GM04504 (cell line): ENCODE data around the gene EHMT1.
"Not testable (repeated sequence)": the region's sequence is repeated elsewhere in the genome, so short reads cannot be mapped to it uniquely, and the experiment has no call there.

Experiments
- DNase-seq: peaks from one replicate; pipeline ENCODE4 v3.0.0-alpha.2; 2012; ENCODE audit warnings: low read depth

The EHMT1 gene

GRCh38 chr9:137694962-137695875 is 76.4 kb downstream of the EHMT1 start:
- DNase-seq, result no peak

- DNase-seq, result no peak
Measured at GRCh38 chr9:137696136-137696925, 77.5 kb downstream of the EHMT1 start.

- DNase-seq, result no peak
Measured at GRCh38 chr9:137697193-137697592, 78.4 kb downstream of the EHMT1 start.

- DNase-seq, result no peak
Measured at GRCh38 chr9:137697832-137698231, 79.0 kb downstream of the EHMT1 start.

GRCh38 chr9:137700911-137701310 is 82.1 kb downstream of the EHMT1 start:
- no peak for DNase-seq

GRCh38 chr9:137702615-137703379 is 84.0 kb downstream of the EHMT1 start:
- no peak for DNase-seq

GRCh38 chr9:137703842-137704508 is 85.2 kb downstream of the EHMT1 start:
- DNase-seq, result no peak

GRCh38 chr9:137705443-137705863 is 86.6 kb downstream of the EHMT1 start:
- DNase-seq, result no peak

- no peak for DNase-seq
Measured at GRCh38 chr9:137705906-137706305, 87.1 kb downstream of the EHMT1 start.

GRCh38 chr9:137707361-137707760 is 88.6 kb downstream of the EHMT1 start:
- DNase-seq, result no peak

GRCh38 chr9:137708590-137709284 is 89.9 kb downstream of the EHMT1 start:
- DNase-seq, result no peak

- DNase-seq, result no peak
Measured at GRCh38 chr9:137709411-137710101, 90.8 kb downstream of the EHMT1 start.

GRCh38 chr9:137710704-137711103 is 91.9 kb downstream of the EHMT1 start:
- no peak for DNase-seq

GRCh38 chr9:137711678-137712105 is 92.9 kb downstream of the EHMT1 start:
- DNase-seq, result no peak

- no peak for DNase-seq
Measured at GRCh38 chr9:137715321-137715720, 96.5 kb downstream of the EHMT1 start.

- DNase-seq, result not testable (repeated sequence)
Measured at GRCh38 chr9:137715866-137716693, 97.3 kb downstream of the EHMT1 start.

- no peak for DNase-seq
Measured at GRCh38 chr9:137716694-137717287, 98.0 kb downstream of the EHMT1 start.

GRCh38 chr9:137717776-137718327 is 99.0 kb downstream of the EHMT1 start:
- no peak for DNase-seq

GRCh38 chr9:137719194-137719593 is 100.4 kb downstream of the EHMT1 start:
- DNase-seq, result no peak
